Keratinocyte (primary cell): Measurements from ENCODE around the gene GPR146. TPM values are rescaled to one million over a fixed set of nuclear protein-coding genes. Genes with fewer than 3 reads are reported as not detected.

Experiments used
- DNase-seq: peaks from one replicate; pipeline ENCODE4 v3.0.0-alpha.2; 2011; ENCODE audit warnings: low read depth, missing footprints, low spot score
- FAIRE-seq: peaks from 2 replicates; lab custom pipeline; 2011; peaks lifted over from hg19 to GRCh38; lab: Jason Lieb, UNC
- H2AFZ ChIP-seq: 2 replicates; pipeline ENCODE4 v1.6.0; 2012; ENCODE audit warnings: low read length, control low read depth, inconsistent platforms; ENCODE audit not compliant: control insufficient read depth
- H3K27ac ChIP-seq: 2 replicates; pipeline ENCODE4 v1.5.1; 2011; ENCODE audit warnings: low read length; ENCODE audit not compliant: control insufficient read depth, insufficient read depth
- H3K27me3 ChIP-seq: 3 replicates; pipeline ENCODE4 v1.6.0; 2011; ENCODE audit warnings: low read length; ENCODE audit not compliant: control insufficient read depth, insufficient read depth; ENCODE audit errors: extremely low read depth
- H3K36me3 ChIP-seq, 2 experiments: 2 replicates in 1 of 2; 3 replicates in 1 of 2; pipeline ENCODE4 v1.5.1; 2011; ENCODE audit warnings: low read length in 2 of 2, mild to moderate bottlenecking in 1 of 2; ENCODE audit not compliant: control insufficient read depth in 2 of 2, insufficient read depth in 2 of 2; ENCODE audit errors: extremely low read depth in 1 of 2
- H3K4me1 ChIP-seq: 3 replicates; pipeline ENCODE4 v1.5.1; 2011; ENCODE audit warnings: low read length; ENCODE audit not compliant: control insufficient read depth, insufficient read depth; ENCODE audit errors: extremely low read depth
- H3K4me2 ChIP-seq: 3 replicates; pipeline ENCODE4 v1.6.0; 2011; ENCODE audit warnings: low read depth, low read length; ENCODE audit not compliant: control insufficient read depth, insufficient read depth; ENCODE audit errors: extremely low read depth
- H3K4me3 ChIP-seq, 3 experiments: fragments of 200-600 bp in 1 of 3; sonication (generic) in 1 of 3; 2 replicates in 2 of 3; 3 replicates in 1 of 3; pipeline ENCODE4 v1.5.1; 2011 to 2016; ENCODE audit warnings: low read length in 3 of 3, mild to moderate bottlenecking in 3 of 3, control low read depth in 2 of 3, inconsistent platforms in 1 of 3, low read depth in 1 of 3, mixed read lengths in 1 of 3, mixed run types in 1 of 3, moderate library complexity in 1 of 3; ENCODE audit not compliant: control insufficient read depth in 2 of 3, insufficient read depth in 2 of 3; ENCODE audit errors: extremely low read depth in 1 of 3
- H3K79me2 ChIP-seq: 2 replicates; pipeline ENCODE4 v1.6.0; 2012; ENCODE audit warnings: low read length; ENCODE audit not compliant: control insufficient read depth, insufficient read depth
- H3K9ac ChIP-seq: 3 replicates; pipeline ENCODE4 v1.6.0; 2011; ENCODE audit warnings: low read length; ENCODE audit not compliant: control insufficient read depth, insufficient read depth; ENCODE audit errors: extremely low read depth
- H3K9me1 ChIP-seq: 3 replicates; pipeline ENCODE4 v1.6.0; 2011; ENCODE audit warnings: low read length; ENCODE audit not compliant: control insufficient read depth, insufficient read depth; ENCODE audit errors: extremely low read depth
- H3K9me3 ChIP-seq: 2 replicates; pipeline ENCODE4 v1.5.1; 2012; ENCODE audit warnings: low read depth, low read length; ENCODE audit not compliant: control insufficient read depth
- H4K20me1 ChIP-seq: 3 replicates; pipeline ENCODE4 v1.6.0; 2011; ENCODE audit warnings: low read length; ENCODE audit not compliant: control insufficient read depth, insufficient read depth; ENCODE audit errors: extremely low read depth
- EZH2 ChIP-seq: IDR thresholded peaks from one replicate; pipeline ENCODE4 v1.6.1; 2012; ENCODE audit warnings: inconsistent platforms, mild to moderate bottlenecking, low read length, moderate library complexity
- dilution Hi-C: fragments of 300-500 bp; cut with MboI; formaldehyde crosslinking; loops from one replicate; pipeline ENCODE4 v1.7.0; 2020; ENCODE audit warnings: low sequenced_read_pairs; ENCODE audit not compliant: extremely low pct_ligation_motif_present
- polyA plus RNA-seq, 5 experiments: library from polyadenylated mRNA; depleted of rRNA in 3 of 5; stranded (reverse) in 3 of 5; stranded (forward) in 1 of 5; unstranded in 1 of 5; fragments of >200 nt; gene quantifications; 1 replicate in 1 of 5; 2 replicates in 3 of 5; 3 replicates in 1 of 5; pipeline versions ENCODE4 v1.2.1 to v1.2.3, GENCODE V29; 2011 to 2012; ENCODE audit warnings: missing spikeins in 2 of 5, low read depth in 1 of 5, low replicate concordance in 1 of 5
- TF ChIP-seq, protein P1 (sequence below), 3 experiments: IDR thresholded peaks in 1 of 3; conservative IDR thresholded peaks in 1 of 3; optimal IDR thresholded peaks in 1 of 3; 2 replicates in 2 of 3; 3 replicates in 1 of 3; pipeline versions ENCODE3 to v1.5.1; 2011; ENCODE audit warnings: low read length in 3 of 3, mild to moderate bottlenecking in 3 of 3, moderate library complexity in 2 of 3, control low read depth in 1 of 3, inconsistent platforms in 1 of 3; ENCODE audit not compliant: insufficient read depth in 2 of 3; ENCODE audit errors: extremely low read depth in 1 of 3

GPR146 gene
- polyA plus RNA-seq, 1 donor (not counting 4 experiments of a cell fraction or from before 2014, with no cell fraction given): 0.13 TPM

DNA sequence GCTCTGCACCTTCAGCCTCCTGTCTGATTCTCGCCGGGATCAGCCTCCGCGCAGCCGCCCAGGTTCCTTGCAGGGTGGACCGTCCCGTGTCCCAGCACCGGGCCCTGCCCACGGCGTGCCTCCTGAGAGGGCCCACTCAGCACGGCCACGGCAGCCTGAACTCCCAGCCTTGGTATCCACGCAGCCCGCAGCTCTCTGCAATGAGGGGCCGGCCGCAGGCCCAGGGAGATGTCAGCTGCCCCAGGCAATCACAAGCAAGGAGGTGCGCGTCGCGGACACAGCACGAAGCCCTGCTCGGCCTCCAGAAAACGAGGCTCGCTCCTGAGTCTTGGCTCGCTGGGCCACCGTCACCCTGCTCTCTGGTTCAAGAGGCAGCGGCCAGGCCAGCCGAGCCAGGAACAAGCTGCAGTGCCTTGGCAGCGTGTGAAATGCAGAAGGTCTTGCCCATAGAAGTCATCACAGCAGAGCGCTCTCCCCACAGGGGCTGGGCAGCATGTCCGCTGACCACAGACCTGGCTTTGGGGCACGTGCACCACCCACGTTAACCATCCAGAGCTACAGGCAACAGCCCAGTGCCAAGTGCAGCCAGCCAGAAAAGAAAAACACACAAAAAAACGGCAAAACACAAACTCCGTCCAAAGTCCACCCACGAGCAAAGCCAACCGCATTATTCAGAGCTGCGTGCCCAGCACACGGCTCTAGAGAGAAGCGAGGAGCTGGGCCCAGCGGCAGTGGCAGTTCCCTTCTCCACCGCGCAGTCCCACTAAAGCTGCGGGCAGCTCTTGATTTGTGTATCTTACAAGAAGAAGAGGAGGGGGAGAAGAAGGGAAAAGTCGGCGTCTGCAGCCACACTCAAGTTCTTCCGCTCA, 57.5 kb downstream of the GPR146 start:
- Histone ChIP-seq H3K27me3 (no peaks in the 10 kb centered on the region), H3K36me3 (peaks cover 3 to 9% of the 10 kb centered on the region in 2 experiments), H3K9me3 (no peaks in the 10 kb centered on the region), H3K4me2 (no peak overlapping the region), H3K4me3 (no peak overlapping the region), H3K27ac (no peak overlapping the region), H3K4me1 (peaks cover 2% of the 10 kb centered on the region), H4K20me1 (peaks cover 5% of the 10 kb centered on the region), H3K9ac (no peak overlapping the region), H2AFZ (no peak overlapping the region), H3K9me1 (no peaks in the 10 kb centered on the region), H3K79me2 (peaks cover 11% of the 10 kb centered on the region)
- no peak for FAIRE-seq
- no peak for TF ChIP-seq EZH2
- TF ChIP-seq, protein P1, sequence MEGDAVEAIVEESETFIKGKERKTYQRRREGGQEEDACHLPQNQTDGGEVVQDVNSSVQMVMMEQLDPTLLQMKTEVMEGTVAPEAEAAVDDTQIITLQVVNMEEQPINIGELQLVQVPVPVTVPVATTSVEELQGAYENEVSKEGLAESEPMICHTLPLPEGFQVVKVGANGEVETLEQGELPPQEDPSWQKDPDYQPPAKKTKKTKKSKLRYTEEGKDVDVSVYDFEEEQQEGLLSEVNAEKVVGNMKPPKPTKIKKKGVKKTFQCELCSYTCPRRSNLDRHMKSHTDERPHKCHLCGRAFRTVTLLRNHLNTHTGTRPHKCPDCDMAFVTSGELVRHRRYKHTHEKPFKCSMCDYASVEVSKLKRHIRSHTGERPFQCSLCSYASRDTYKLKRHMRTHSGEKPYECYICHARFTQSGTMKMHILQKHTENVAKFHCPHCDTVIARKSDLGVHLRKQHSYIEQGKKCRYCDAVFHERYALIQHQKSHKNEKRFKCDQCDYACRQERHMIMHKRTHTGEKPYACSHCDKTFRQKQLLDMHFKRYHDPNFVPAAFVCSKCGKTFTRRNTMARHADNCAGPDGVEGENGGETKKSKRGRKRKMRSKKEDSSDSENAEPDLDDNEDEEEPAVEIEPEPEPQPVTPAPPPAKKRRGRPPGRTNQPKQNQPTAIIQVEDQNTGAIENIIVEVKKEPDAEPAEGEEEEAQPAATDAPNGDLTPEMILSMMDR (optimal IDR thresholded peaks at IDR 0.05 in 1 of 3, IDR thresholded peaks at IDR 0.05 in 1 of 3, conservative IDR thresholded peaks at IDR 0.05 in 1 of 3; ENCODE audit: extremely low read depth in 1 of 3, insufficient read depth in 2 of 3, low read length in 3 of 3): no peak
- no peak for DNase-seq
- dilution Hi-C loops: no loop called here

GRCh38 chr7:1103009-1103788, 58.9 kb downstream of the GPR146 start:
- Histone ChIP-seq H2AFZ (no peak overlapping the region), H3K9me3 (no peaks in the 10 kb centered on the region), H3K4me2 (no peak overlapping the region), H3K27ac (no peak overlapping the region), H3K9me1 (no peaks in the 10 kb centered on the region), H3K9ac (no peak overlapping the region), H3K79me2 (peaks cover 13% of the 10 kb centered on the region), H4K20me1 (peaks cover 5% of the 10 kb centered on the region), H3K36me3 (peaks cover 3% of the 10 kb centered on the region in 2 experiments), H3K4me1 (no peaks in the 10 kb centered on the region), H3K4me3 (no peak overlapping the region), H3K27me3 (no peaks in the 10 kb centered on the region)
- DNase-seq (no peak), FAIRE-seq (no peak)
- dilution Hi-C loops: no loop called here
- no peak for TF ChIP-seq EZH2
- TF ChIP-seq, protein P1 (optimal IDR thresholded peaks at IDR 0.05 in 1 of 3, IDR thresholded peaks at IDR 0.05 in 1 of 3, conservative IDR thresholded peaks at IDR 0.05 in 1 of 3; ENCODE audit: extremely low read depth in 1 of 3, insufficient read depth in 2 of 3, low read length in 3 of 3): no peak
